Measurements from ENCODE around the gene ITPA.

GRCh38 chr20:3162080-3162611, 47.2 kb upstream of the ITPA start:
- TF ChIP-seq EZH2 (IDR thresholded peaks at IDR 0.05; ENCODE audit: borderline replicate concordance, low read length) = no peak
- no peak for TF ChIP-seq CTCF (conservative IDR thresholded peaks at IDR 0.05 in 1 of 2, IDR thresholded peaks at IDR 0.05 in 1 of 2; ENCODE audit: extremely low read depth in 1 of 2, insufficient read depth in 1 of 2, low read depth in 1 of 2, low read length in 2 of 2)
